Stimulated activated CD8-positive, alpha-beta memory T cell treated with anti-CD3 and anti-CD28 coated beads, Interleukin-4, amount 100 ng/mL, for 24 hours (primary cell): Measurements from ENCODE around the gene LPIN1.
"Not testable (repeated sequence)": the region's sequence is repeated elsewhere in the genome, so short reads cannot be mapped to it uniquely, and the experiment has no call there.

Experiments
- DNase-seq: peaks from one replicate; pipeline ENCODE4 v3.0.0-alpha.2; 2020; ENCODE audit warnings: low read depth

LPIN1 gene

GRCh38 chr2:11744631-11745394, 1.6 kb upstream of the LPIN1 start:
- no peak for DNase-seq

DNA sequence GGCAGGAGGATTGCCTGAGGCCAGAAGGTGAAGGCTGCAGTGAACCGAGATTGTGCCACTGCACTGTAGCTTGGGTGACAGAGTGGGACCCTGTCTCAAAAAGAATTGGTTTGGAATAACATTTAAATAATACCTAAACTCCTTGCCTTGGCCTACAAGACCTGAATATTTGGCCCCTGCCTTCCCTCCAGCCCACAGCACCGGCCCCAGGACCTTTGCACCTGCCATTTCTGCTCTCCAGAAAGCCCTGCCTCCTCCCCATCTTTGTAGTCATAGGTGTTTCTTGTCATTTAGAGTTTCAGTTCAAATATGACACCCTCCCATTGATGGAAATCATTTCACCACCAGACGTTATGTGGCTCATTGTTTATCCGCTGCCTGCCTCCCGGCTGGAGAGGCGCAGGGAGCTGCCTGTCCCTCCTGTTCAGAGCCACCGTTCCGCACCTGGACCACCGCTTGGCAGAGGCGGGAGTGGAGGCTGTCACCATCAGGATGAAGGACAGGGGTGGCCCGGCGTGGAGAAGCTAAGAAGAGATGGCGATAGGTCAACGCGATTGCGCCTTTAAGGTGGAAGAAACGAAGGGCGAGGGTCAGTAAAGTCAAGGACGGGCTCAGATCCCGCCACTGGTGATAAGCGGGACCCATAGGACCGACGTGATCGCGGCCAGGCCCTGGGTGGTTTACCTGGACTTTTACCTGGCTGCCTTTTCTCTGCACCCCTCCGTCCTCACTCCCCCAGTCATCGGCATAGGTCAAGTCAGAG, 638 bp upstream of the LPIN1 start:
- DNase-seq = no peak

DNA sequence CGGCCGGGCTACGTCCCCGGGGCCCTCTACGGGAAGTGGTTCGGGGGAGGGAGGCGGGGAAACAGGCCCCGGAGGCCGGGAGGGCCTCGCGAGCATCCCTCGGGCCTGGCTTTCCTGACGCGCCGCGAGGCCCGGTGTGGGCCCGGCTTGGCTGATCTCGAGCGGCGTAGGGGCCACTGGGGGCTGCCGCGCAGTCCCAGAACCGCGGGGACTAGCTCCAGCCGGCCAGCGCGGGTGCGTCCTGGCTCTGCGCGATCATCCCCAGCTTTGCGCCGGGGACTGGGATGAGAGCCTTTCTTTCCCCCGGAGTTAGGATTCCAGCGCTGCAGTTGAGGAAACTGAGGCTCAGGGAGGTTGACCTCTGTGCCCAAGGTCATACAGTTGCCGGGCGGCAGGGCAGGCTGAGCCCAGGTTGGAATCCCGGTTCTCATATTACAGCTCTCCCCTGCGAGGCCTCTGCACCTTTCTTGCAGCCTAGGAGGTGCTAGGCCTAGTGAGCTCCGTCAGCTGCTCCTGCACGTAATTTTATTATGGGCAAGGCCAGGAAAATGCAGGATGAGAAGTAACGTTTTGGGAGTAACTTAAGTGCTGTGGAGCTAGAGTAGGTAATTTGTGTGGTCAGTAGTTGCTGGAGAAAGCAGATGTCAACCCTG, 501 bp downstream of the LPIN1 start:
- no peak for DNase-seq

DNA sequence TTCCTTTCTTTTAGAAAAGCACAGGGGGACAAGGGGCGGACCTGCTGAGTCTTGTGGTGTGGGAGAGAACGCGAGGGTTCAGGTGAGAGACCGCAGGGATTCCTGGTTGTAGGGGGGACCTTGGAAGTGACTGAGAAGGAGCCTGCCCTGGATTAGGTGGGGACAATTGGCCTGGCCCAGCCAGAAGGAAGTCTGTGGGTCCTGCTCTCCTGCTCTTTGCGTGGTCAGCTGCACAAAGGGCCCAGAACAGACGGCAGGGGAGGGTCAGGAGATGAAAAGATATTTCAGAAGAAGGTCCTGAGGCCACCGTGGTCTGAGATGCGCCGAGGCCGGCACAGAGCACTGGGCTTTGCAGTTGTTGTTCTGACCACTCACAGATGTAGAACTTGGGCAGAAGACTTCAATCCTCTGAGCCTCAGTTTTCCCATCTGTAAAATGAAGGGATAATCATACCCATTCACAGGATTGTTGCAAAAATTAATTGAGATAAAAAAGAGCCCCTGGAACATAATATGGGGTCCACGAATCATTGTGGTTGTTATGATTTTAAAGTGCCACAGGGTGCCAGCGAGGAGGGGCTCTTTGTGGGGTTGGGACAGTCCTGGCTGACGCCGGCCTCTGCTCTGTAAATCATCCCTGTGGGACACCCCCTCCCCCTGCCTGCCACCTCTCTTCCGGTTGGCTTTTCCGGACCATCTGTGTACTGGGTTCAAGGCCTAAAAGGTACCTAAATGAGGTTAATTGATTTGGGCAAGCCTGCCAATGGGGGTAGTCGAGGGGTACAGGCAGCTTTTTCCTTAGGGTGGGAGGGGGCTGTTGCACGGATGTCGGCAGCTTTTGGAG, 1.8 kb downstream of the LPIN1 start:
- DNase-seq = no peak

- DNase-seq = no peak
Observed at GRCh38 chr2:11748861-11749645, 2.6 kb downstream of the LPIN1 start.

DNA sequence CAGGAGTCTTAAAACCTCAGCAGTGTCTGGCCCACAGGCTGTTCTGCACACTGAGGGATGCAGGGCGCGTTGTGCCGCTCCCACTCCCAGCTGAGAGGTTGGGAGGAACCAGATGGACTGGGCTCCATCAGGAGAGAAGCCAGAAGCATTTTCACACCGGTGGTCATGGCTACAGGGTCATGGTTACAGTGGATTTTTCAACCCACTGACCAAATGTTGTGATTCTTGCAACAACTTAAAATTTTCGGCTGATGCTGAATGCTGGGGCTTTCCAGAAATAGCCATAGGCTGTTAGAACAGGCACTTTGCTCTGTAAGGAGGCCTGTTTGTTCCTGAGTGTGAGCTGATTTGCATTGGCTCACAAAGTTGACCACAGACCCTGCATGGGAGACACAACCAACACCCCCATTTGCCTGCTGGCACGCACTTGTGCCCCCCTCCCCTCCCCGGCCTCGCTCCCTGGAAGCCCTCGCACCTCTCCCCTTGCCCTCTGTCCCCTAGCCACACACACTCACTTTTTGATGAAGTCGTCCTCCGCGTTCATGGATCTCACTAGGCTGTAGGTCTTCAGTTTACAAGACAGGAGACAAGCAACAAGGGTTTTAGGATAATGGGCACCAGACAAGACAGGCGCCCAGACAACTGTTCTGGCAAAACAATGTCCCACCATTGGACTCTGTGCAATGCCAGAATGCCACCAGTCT, 3.4 kb downstream of the LPIN1 start:
- no peak for DNase-seq

GRCh38 chr2:11750422-11750821, 4.0 kb downstream of the LPIN1 start:
- DNase-seq = no peak

DNA sequence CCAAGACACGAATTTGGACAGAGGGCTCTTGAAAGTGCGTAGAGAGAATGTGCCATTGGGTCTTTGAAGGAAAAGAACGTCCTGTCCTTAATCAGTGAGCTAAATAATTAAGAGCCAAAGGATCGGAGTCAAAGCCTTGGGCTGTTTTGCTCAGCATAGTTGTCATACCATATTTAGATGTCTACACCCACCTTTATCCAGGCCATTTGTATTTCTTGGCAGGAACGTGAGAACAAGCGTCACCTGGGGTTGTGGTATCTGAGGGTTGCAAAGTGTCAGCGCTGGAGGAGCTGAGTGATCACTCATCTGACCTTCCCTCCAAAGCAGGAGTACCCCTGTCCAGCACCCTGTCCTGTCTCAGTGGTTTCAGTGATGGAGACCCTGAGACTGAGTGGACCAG, 4.5 kb downstream of the LPIN1 start:
- no peak for DNase-seq

GRCh38 chr2:11752906-11753305, 6.5 kb downstream of the LPIN1 start:
- no peak for DNase-seq

- DNase-seq = no peak
Observed at GRCh38 chr2:11753452-11753885, 7.0 kb downstream of the LPIN1 start.

DNA sequence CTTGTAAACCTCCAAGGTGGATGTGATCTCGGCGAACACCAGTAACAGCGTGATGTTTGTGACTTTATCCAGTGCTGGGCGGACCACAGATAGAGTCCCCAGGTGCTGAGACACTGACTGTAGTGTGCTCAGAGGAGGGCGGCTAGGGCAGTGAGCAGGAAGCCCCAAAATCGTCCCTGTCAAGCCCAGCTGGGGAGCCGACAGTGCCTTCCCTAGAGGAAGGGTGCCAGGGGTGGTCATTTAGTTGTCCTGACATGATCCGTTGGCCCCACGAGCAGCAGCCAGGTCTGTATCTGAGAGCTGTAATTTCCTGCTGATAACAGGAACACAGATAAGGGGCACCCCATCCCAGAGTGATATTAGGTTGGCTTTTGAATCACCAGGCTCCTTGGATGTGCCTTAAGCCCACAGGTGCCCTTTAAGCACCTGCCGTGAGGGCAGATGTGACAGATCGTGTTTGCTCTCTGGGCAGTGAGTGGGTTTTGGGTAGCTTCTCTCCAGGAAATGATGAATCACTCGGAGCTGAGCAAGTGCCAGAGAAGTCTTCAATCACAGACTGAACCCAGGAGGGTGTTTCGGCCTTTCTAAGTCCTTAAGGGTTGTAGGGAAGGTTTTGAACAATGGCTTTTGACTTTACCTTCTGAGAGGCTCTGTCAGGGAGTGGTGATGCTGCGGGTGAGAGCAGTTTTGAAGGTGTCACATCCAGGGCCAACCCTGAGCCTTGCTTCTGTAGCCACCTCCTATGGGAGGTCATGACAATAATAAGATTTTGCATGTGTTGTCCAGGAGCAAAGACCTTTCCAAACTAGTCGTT, 7.7 kb downstream of the LPIN1 start:
- DNase-seq = peak; percentile 47

GRCh38 chr2:11754700-11755015, 8.2 kb downstream of the LPIN1 start:
- DNase-seq = no peak

- DNase-seq = no peak
Observed at GRCh38 chr2:11757101-11757500, 10.7 kb downstream of the LPIN1 start.

DNA sequence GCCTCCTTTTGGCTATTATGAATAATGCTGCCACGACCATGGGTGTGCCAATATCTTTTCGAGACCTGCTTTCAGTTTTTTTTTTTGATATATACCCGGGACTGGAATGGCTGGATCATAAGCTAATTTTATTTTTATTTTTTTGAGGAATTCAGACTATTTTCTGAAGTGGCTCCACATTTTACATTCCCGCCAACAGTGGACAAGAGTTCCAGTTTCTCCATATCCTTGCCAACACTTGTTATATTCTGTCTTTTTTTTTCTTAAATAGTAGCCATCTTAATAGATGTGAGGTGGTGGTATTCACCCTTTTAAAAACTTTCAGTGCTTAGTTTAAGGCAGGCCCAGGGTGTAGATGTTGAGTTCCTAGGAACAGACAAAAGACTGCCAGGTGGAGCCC, 11.8 kb downstream of the LPIN1 start:
- no peak for DNase-seq

- DNase-seq = no peak
Observed at GRCh38 chr2:11758647-11759046, 12.2 kb downstream of the LPIN1 start.

DNA sequence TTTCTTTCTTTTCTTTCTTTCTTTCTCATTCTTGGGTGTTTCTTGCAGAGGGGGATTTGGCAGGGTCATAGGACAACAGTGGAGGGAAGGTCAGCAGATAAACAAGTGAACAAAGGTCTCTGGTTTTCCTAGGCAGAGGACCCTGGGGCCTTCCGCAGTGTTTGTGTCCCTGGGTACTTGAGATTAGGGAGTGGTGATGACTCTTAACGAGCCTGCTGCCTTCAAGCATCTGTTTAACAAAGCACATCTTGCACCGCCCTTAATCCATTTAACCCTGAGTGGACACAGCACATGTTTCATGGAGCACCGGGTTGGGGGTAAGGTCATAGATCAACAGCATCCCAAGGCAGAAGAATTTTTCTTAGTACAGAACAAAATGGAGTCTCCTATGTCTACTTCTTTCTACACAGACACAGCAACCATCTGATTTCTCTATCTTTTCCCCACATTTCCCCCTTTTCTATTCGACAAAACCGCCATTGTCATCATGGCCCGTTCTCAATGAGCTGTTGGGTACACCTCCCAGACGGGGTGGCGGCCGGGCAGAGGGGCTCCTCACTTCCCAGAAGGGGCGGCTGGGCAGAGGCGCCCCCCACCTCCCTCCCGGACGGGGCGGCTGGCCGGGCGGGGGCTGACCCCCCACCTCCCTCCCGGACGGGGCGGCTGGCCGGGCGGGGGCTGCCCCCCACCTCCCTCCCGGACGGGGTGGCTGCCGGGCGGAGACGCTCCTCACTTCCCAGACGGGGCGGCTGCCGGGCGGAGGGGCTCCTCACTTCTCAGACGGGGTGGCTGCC, 12.9 kb downstream of the LPIN1 start:
- DNase-seq = not testable (repeated sequence)

- no peak for DNase-seq
Observed at GRCh38 chr2:11761259-11761658, 14.8 kb downstream of the LPIN1 start.

GRCh38 chr2:11762031-11762430, 15.6 kb downstream of the LPIN1 start:
- no peak for DNase-seq

- no peak for DNase-seq
Observed at GRCh38 chr2:11762799-11763461, 16.5 kb downstream of the LPIN1 start.
